CD8-positive, alpha-beta memory T cell (primary cell): ENCODE data around the gene AHNAK. TPM values are rescaled to one million over a fixed set of nuclear protein-coding genes. Genes with fewer than 3 reads are reported as not detected.

Experiments used
- CTCF ChIA-PET: fragments of 350-600 bp; sonication (Branson Sonifier 250); formaldehyde crosslinking; loops from one replicate; lab custom pipeline; 2021; ENCODE audit warnings: antibody characterized with exemption; lab: Charles Lee
- POLR2A ChIA-PET: fragments of 350-600 bp; sonication (Branson Sonifier 250); formaldehyde crosslinking; loops from one replicate; lab custom pipeline; 2021; ENCODE audit warnings: antibody characterized with exemption; lab: Charles Lee
- DNase-seq, 5 donors: peaks; one replicate each; pipeline versions ENCODE4 v3.0.0 to v3.0.0-alpha.2; 2020 to 2022; ENCODE audit warnings: mixed read lengths in 1 of 5
- H3K27ac ChIP-seq: one replicate; pipeline ENCODE4 v1.7.0; 2013; ENCODE audit warnings: low read depth, mild to moderate bottlenecking, low read length, moderate library complexity
- H3K27me3 ChIP-seq: 2 replicates; pipeline ENCODE4 v1.7.0; 2013; ENCODE audit warnings: low read length, mild to moderate bottlenecking; ENCODE audit not compliant: insufficient read depth, poor library complexity, severe bottlenecking
- H3K36me3 ChIP-seq: 2 replicates; pipeline ENCODE4 v1.7.0; 2013; ENCODE audit warnings: mild to moderate bottlenecking, low read length, moderate library complexity; ENCODE audit not compliant: insufficient read depth
- H3K4me1 ChIP-seq: 2 replicates; pipeline ENCODE4 v1.7.0; 2013; ENCODE audit warnings: mild to moderate bottlenecking, low read length, moderate library complexity; ENCODE audit not compliant: insufficient read depth
- H3K4me3 ChIP-seq: 2 replicates; pipeline ENCODE4 v1.7.0; 2013; ENCODE audit warnings: mild to moderate bottlenecking, low read length
- H3K9me3 ChIP-seq: 2 replicates; pipeline ENCODE4 v1.7.0; 2013; ENCODE audit warnings: mild to moderate bottlenecking, low read length
- H3K27ac Mint-ChIP-seq, 8 donors: one replicate each; pipeline ENCODE4 v1.8.0; 2020 to 2021; ENCODE audit warnings: mixed read lengths in 8 of 8, mild to moderate bottlenecking in 6 of 8, inconsistent platforms in 3 of 8, moderate library complexity in 3 of 8
- H3K27me3 Mint-ChIP-seq, 2 donors: one replicate each; pipeline ENCODE4 v1.8.0; 2020 to 2021; ENCODE audit warnings: mixed read lengths in 2 of 2, mild to moderate bottlenecking in 1 of 2, moderate library complexity in 1 of 2
- H3K36me3 Mint-ChIP-seq, 3 donors: one replicate each; pipeline ENCODE4 v1.8.0; 2020 to 2021; ENCODE audit warnings: mixed read lengths in 3 of 3, inconsistent platforms in 1 of 3, mild to moderate bottlenecking in 1 of 3
- H3K4me1 Mint-ChIP-seq, 3 donors: one replicate each; pipeline ENCODE4 v1.8.0; 2020 to 2021; ENCODE audit warnings: mixed read lengths in 3 of 3, inconsistent platforms in 1 of 3, mild to moderate bottlenecking in 1 of 3
- H3K4me3 Mint-ChIP-seq, 7 donors: one replicate each; pipeline ENCODE4 v1.8.0; 2020 to 2021; ENCODE audit warnings: mixed read lengths in 7 of 7, mild to moderate bottlenecking in 6 of 7, moderate library complexity in 4 of 7, inconsistent platforms in 2 of 7
- H3K9me3 Mint-ChIP-seq, 5 donors: one replicate each; pipeline ENCODE4 v1.8.0; 2020 to 2022; ENCODE audit warnings: mixed read lengths in 5 of 5, mild to moderate bottlenecking in 3 of 5, moderate library complexity in 2 of 5, inconsistent platforms in 1 of 5
- polyA plus RNA-seq: library from polyadenylated mRNA; unstranded; fragments of 300-500 nt; fragmentation: Illumina TruSeq; gene quantifications from one replicate; pipeline ENCODE4 v1.2.3, GENCODE V29; 2021
- total RNA-seq, 2 experiments: library from RNA; stranded (reverse); gene quantifications; one replicate each; pipeline ENCODE4 v1.2.3, GENCODE V29; 2021

Gene AHNAK
- total and polyA plus RNA-seq, 3 experiments from 2014 or later = 125 to 193 (median 187) TPM

- Mint-ChIP-seq H3K9me3 (no peaks in the 10 kb centered on the region), H3K4me1 (peaks cover 2 to 9% (median 7%) of the 10 kb centered on the region in 3 donors), H3K36me3 (no peaks in the 10 kb centered on the region), H3K27me3 (no peaks in the 10 kb centered on the region), H3K27ac (no peak overlapping the region), H3K4me3 (no peak overlapping the region)
- Histone ChIP-seq H3K4me3 (no peak overlapping the region), H3K4me1 (no peaks in the 10 kb centered on the region), H3K36me3 (no peaks in the 10 kb centered on the region), H3K27ac (no peak overlapping the region), H3K27me3 (no peaks in the 10 kb centered on the region), H3K9me3 (no peaks in the 10 kb centered on the region)
- no peak for DNase-seq
- CTCF ChIA-PET = interaction anchor here (1.2 kb wide), 1 partner anchor 11 kb away, joined by 3 read pairs; no protein-coding TSS in a partner anchor
- POLR2A ChIA-PET = no interaction called here
Observed at GRCh38 chr11:62498492-62499286, 47.9 kb downstream of the AHNAK start.

DNA sequence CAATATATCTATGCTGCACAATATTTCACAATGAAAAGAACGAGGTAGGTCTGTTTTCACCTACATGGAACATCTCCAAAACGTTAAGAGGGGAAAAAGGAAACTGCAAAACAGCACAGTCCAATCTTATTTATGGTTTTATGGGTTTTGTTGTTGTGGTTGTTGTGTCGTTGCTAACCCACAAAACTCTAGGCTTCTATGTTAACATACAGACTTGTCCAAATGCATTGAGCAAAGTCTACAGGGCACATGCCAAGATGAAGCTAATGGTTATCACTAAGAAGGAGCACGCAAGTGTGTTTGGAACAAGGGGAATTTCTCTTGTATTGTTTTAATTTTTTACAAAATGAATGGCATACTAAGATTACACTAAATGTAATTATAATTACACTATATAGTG is 48.6 kb downstream of the AHNAK start:
- H3K4me3 ChIP-seq = no peak overlapping the region
- no peaks in the 10 kb centered on the region for H3K27me3 Mint-ChIP-seq
- POLR2A ChIA-PET = no interaction called here
- CTCF ChIA-PET = interaction anchor here (1.1 to 1.2 kb wide), 2 partner anchors 11 to 41 kb away, joined by 3 to 4 read pairs; no protein-coding TSS in a partner anchor
- H3K27me3 ChIP-seq = no peaks in the 10 kb centered on the region
- H3K4me3 Mint-ChIP-seq = no peak overlapping the region
- peaks cover 2 to 9% (median 7%) of the 10 kb centered on the region in 3 donors for H3K4me1 Mint-ChIP-seq
- no peaks in the 10 kb centered on the region for H3K9me3 ChIP-seq
- no peak overlapping the region for H3K27ac Mint-ChIP-seq
- H3K4me1 ChIP-seq = no peaks in the 10 kb centered on the region
- H3K9me3 Mint-ChIP-seq = no peaks in the 10 kb centered on the region
- H3K36me3 ChIP-seq = no peaks in the 10 kb centered on the region
- H3K36me3 Mint-ChIP-seq = no peaks in the 10 kb centered on the region
- no peak overlapping the region for H3K27ac ChIP-seq
- DNase-seq = no peak

DNA sequence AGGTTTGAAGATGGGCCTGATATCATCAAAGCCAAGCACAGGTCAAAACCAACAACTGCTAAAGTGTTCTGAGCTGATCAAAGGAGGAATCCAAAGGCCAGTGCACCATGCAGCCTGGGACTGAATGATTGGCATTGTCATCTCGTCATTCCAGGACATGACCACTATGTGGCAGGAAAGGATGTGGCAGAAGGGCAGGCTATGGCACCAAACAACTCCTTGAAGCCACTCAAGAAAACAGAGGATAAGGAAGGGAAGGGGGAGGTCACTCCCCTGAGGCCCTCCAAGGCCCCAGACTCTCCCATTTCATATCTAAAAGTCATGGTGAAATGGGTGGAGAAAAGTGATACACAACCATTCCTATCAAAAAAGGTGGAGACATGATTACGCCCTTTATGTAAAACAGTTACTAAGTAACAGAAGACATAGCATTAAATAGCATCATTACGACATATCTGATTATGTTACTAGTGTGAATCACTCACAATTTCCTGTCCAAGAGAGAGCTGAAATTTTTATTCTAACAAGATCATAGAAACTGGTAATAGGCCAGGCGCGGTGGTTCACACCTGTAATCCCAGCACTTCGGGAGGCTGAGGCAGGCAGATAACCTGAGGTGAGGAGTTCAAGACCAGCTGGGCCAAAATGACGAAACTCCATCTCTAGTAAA is 49.3 kb downstream of the AHNAK start:
- H3K36me3 Mint-ChIP-seq = no peaks in the 10 kb centered on the region
- H3K4me1 Mint-ChIP-seq = peaks cover under 1 to 4% (median 2%) of the 10 kb centered on the region in 3 donors
- H3K9me3 ChIP-seq = no peaks in the 10 kb centered on the region
- ChIA-PET POLR2A (no interaction called here), CTCF (interaction anchor here (0.8 to 1.2 kb wide), 4 partner anchors 12 to 63 kb away, joined by 3 to 6 read pairs (median 4); no protein-coding TSS in a partner anchor)
- H3K27me3 ChIP-seq = no peaks in the 10 kb centered on the region
- no peaks in the 10 kb centered on the region for H3K4me1 ChIP-seq
- no peak for DNase-seq
- no peak overlapping the region for H3K4me3 ChIP-seq
- H3K9me3 Mint-ChIP-seq = no peaks in the 10 kb centered on the region
- H3K36me3 ChIP-seq = no peaks in the 10 kb centered on the region
- H3K27ac ChIP-seq = no peak overlapping the region
- H3K4me3 Mint-ChIP-seq = no peak overlapping the region
- peak overlapping the region in 2 of 8 donors; percentile 25 to 32 for H3K27ac Mint-ChIP-seq
- no peaks in the 10 kb centered on the region for H3K27me3 Mint-ChIP-seq

DNA sequence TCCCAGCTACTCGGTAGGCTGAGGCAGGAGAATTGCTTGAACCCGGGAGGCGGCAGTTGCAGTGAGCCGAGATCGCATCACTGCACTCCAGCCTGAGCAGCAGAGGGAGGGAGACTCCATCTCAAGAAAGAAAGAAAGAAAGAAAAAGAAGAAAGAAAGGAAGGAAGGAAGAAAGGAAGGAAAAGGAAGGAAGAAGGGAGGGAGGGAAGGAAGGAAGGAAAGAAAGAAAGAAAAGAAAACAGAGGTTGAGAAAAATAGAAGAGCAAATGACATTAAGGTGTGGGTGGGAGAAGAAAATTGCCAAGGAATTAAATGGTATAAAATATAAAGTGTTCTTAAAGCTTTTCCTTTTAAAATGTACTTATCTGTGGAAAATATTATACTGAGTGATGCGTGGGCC is 49.9 kb downstream of the AHNAK start:
- Histone ChIP-seq H3K9me3 (no peaks in the 10 kb centered on the region), H3K27me3 (no peaks in the 10 kb centered on the region), H3K4me1 (no peaks in the 10 kb centered on the region), H3K27ac (no peak overlapping the region), H3K36me3 (no peaks in the 10 kb centered on the region), H3K4me3 (no peak overlapping the region)
- Mint-ChIP-seq H3K9me3 (no peaks in the 10 kb centered on the region), H3K4me1 (peaks cover 0 to 2% (median 0%) of the 10 kb centered on the region in 3 donors), H3K36me3 (no peaks in the 10 kb centered on the region), H3K27me3 (no peaks in the 10 kb centered on the region), H3K4me3 (no peak overlapping the region), H3K27ac (peak overlapping the region in 1 of 8 donors; percentile 35)
- ChIA-PET CTCF (interaction anchor here (0.7 to 1.2 kb wide), 4 partner anchors 14 to 64 kb away, joined by 3 to 6 read pairs (median 4); no protein-coding TSS in a partner anchor), POLR2A (no interaction called here)
- no peak for DNase-seq

DNA sequence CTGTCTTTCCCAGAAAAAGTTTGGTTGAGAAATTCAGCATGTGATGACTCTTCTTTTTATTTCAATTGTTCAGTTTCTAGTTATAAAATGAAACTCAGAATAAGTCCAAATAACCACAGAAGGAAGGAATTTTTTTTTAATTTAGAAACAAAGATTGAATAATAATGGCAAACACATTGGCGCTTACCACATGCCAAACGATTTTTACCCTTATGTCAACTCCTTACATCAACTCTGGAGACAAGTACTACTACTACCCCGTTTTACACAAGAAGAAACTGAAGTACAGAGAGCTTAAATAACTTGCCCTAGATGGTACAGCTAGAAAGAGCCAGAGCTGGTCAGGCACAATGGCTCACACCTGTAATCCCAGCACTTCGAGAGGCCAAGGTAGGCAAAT is 52.4 kb downstream of the AHNAK start:
- H3K27ac Mint-ChIP-seq = no peak overlapping the region
- no peak for DNase-seq
- POLR2A ChIA-PET = no interaction called here
- CTCF ChIA-PET = no interaction called here
- Histone ChIP-seq H3K27me3 (no peaks in the 10 kb centered on the region), H3K4me3 (no peak overlapping the region), H3K9me3 (no peaks in the 10 kb centered on the region), H3K27ac (no peak overlapping the region), H3K4me1 (no peaks in the 10 kb centered on the region), H3K36me3 (no peaks in the 10 kb centered on the region)
- H3K9me3 Mint-ChIP-seq = no peaks in the 10 kb centered on the region
- no peak overlapping the region for H3K4me3 Mint-ChIP-seq
- no peaks in the 10 kb centered on the region for H3K4me1 Mint-ChIP-seq
- H3K36me3 Mint-ChIP-seq = peaks cover 0 to 3% (median 0%) of the 10 kb centered on the region in 3 donors
- H3K27me3 Mint-ChIP-seq = no peaks in the 10 kb centered on the region

GRCh38 chr11:62493801-62494200 is 52.8 kb downstream of the AHNAK start:
- Mint-ChIP-seq H3K36me3 (peaks cover 0 to 3% (median 0%) of the 10 kb centered on the region in 3 donors), H3K27me3 (no peaks in the 10 kb centered on the region), H3K27ac (no peak overlapping the region), H3K9me3 (no peaks in the 10 kb centered on the region), H3K4me1 (no peaks in the 10 kb centered on the region), H3K4me3 (no peak overlapping the region)
- no peak overlapping the region for H3K4me3 ChIP-seq
- H3K4me1 ChIP-seq = no peaks in the 10 kb centered on the region
- ChIA-PET POLR2A (no interaction called here), CTCF (interaction anchor here (1.0 kb wide), 1 partner anchor 69 kb away, joined by 3 read pairs; no protein-coding TSS in a partner anchor)
- DNase-seq = no peak
- no peak overlapping the region for H3K27ac ChIP-seq
- no peaks in the 10 kb centered on the region for H3K9me3 ChIP-seq
- no peaks in the 10 kb centered on the region for H3K27me3 ChIP-seq
- H3K36me3 ChIP-seq = no peaks in the 10 kb centered on the region

GRCh38 chr11:62492586-62492985 is 54.0 kb downstream of the AHNAK start:
- peaks cover 0 to 2% (median under 1%) of the 10 kb centered on the region in 3 donors for H3K4me1 Mint-ChIP-seq
- H3K36me3 Mint-ChIP-seq = peaks cover 0 to 3% (median 0%) of the 10 kb centered on the region in 3 donors
- Histone ChIP-seq H3K4me1 (no peaks in the 10 kb centered on the region), H3K4me3 (no peak overlapping the region), H3K36me3 (no peaks in the 10 kb centered on the region), H3K27me3 (no peaks in the 10 kb centered on the region), H3K27ac (no peak overlapping the region), H3K9me3 (no peaks in the 10 kb centered on the region)
- H3K27me3 Mint-ChIP-seq = no peaks in the 10 kb centered on the region
- no peak for DNase-seq
- no peaks in the 10 kb centered on the region for H3K9me3 Mint-ChIP-seq
- ChIA-PET POLR2A (no interaction called here), CTCF (no interaction called here)
- H3K27ac Mint-ChIP-seq = no peak overlapping the region
- H3K4me3 Mint-ChIP-seq = no peak overlapping the region
